ENCODE data around the gene OR2A5.
"Not testable (repeated sequence)": the region's sequence is repeated elsewhere in the genome, so short reads cannot be mapped to it uniquely, and the experiment has no call there.

The OR2A5 gene

DNA sequence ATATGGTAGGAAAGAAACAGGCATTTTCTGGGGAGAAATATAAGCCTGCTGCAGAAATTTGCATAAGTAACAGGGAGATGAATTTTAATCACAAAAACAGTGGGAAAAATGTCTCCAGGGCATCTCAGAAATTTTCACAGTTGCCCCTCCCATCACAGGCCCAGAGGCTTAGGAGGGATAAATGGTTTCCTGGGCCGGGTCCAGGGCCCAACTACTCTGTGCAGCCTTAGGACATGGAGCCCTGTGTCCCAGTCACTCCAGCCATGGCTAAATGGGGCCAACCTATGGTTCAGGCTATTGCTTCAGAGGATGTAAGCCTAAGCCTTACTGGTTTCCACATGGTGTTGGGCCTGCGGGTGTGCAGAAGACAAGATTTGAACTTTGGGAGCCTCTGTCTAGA lies 39.4 kb upstream of the OR2A5 start:
- TF ChIP-seq, protein P1, sequence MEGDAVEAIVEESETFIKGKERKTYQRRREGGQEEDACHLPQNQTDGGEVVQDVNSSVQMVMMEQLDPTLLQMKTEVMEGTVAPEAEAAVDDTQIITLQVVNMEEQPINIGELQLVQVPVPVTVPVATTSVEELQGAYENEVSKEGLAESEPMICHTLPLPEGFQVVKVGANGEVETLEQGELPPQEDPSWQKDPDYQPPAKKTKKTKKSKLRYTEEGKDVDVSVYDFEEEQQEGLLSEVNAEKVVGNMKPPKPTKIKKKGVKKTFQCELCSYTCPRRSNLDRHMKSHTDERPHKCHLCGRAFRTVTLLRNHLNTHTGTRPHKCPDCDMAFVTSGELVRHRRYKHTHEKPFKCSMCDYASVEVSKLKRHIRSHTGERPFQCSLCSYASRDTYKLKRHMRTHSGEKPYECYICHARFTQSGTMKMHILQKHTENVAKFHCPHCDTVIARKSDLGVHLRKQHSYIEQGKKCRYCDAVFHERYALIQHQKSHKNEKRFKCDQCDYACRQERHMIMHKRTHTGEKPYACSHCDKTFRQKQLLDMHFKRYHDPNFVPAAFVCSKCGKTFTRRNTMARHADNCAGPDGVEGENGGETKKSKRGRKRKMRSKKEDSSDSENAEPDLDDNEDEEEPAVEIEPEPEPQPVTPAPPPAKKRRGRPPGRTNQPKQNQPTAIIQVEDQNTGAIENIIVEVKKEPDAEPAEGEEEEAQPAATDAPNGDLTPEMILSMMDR (IDR thresholded peaks at IDR 0.05; ENCODE audit: borderline replicate concordance, insufficient read depth, low read depth, low read length), result no peak
- H3K4me3 ChIP-seq (ENCODE audit: low read depth, low read length), result no peak overlapping the region

DNA sequence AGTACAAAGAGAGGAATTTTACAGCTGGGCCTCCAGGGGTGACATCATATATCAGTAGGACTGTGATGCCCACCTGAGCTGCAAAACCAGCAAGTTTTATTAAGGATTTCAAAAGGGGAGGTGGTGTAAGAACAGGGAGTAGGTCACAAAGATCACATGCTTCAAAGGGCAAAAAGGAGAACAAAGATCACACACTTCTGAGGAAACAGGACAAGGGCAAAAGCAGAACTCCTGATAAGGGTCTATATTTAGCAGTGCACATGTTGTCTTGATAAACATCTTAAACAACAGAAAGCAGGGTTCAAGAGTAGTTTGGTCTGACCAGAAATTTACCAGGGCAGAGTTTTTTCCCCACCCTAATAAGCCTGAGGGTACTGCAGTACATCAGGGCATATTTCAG lies 38.7 kb upstream of the OR2A5 start:
- not testable (repeated sequence) for H3K4me3 ChIP-seq (ENCODE audit: low read depth, low read length)

DNA sequence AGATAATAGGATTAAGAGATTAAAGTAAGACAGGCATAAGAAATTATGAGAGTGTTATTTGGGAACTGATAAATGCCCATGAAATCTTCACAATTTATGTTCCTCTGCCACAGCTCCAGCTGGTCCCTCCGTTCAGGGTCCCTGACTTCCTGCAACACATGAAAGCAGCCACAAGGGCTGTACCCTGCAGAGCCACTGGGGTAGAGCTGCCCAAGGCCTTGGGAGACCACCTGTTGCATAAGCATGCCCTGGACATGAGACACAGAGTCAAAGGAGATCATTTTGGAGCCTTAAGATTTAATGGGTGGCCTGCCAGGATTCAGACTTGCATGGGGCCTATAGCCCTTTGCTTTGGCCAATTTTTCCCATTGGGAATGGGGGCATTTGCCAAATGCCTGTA lies 37.9 kb upstream of the OR2A5 start:
- H3K4me3 ChIP-seq (ENCODE audit: low read depth, low read length), result not testable (repeated sequence)

DNA sequence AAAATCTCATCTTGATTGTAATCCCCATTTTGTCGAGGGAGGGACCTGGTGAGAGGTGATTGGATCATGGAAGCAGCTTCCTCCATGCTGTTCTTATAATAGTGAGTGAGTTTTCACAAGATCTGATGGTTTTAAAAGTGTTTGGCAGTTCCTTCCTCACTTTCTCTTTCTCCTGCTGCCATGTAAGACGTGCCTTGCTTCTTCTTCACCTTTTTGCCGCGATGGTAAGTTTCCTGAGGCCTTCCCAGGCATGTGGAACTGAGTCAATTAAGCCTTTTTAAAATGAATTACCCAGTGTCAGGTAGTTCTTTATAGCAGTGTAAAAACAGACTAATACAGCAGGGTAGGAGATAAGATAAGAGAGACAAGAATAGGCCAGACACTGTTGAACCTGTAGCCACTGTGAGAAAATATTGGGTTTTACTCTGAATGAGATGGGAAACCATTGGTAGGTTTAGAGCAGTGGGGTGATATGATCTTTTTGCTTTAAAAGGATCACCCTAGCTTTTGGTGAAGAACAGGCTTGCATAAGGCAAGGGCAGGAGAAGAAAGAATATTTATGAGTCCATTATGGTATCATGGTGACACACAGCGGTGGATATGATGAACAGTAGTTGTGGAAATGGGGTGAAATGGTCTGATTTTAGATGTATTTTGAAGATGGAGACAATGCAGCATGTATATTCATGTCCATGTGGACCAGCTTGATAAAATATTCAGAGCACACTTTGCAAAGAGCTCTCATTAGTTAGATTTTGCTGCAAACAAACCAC lies 37.1 kb upstream of the OR2A5 start:
- TF ChIP-seq, protein P1 (IDR thresholded peaks at IDR 0.05; ENCODE audit: borderline replicate concordance, insufficient read depth, low read depth, low read length), result no peak
- no peak overlapping the region for H3K4me3 ChIP-seq (ENCODE audit: low read depth, low read length)

DNA sequence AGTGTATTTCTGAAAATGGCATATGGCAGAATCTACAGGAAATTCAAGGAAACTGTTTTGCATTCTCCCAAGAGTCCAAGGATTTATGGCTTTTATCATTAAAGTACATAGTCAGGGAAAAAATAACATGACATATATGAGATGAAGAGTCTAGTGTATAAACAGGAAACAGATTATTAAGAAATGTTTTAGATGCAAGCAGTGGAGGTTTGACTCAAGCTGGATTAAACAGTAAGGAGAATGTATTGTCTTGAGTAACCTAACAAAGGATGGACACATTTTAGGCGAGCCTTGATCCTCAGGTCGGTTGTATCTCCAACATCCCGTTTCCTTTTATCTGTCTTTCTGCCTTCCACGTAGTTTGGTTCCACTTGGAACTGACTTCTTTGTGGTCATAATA lies 30.7 kb upstream of the OR2A5 start:
- TF ChIP-seq, protein P1 (IDR thresholded peaks at IDR 0.05; ENCODE audit: borderline replicate concordance, insufficient read depth, low read depth, low read length), result no peak
- no peak overlapping the region for H3K4me3 ChIP-seq (ENCODE audit: low read depth, low read length)

GRCh38 chr7:144019457-144019856 lies 29.3 kb upstream of the OR2A5 start:
- no peak overlapping the region for H3K4me3 ChIP-seq (ENCODE audit: low read depth, low read length)
- TF ChIP-seq, protein P1 (IDR thresholded peaks at IDR 0.05; ENCODE audit: borderline replicate concordance, insufficient read depth, low read depth, low read length), result no peak

DNA sequence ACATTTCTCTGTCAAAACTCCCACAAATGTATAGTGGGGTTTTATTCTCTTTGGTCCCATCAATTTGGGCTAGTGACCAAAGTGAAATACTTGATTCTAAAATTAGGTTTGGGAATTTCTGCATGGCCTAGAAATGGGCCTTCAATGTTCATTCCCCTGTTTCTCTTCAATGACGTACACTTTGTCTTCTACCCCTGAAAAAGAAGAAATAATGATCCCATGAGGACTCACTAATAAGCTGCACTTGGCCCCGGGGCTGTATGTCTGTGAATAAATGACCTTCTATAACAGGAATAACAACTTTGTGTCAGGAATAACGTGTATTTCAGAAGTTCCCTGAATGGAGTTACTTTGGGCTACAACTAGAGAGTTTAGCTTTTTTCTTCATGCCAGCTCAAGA lies 28.4 kb upstream of the OR2A5 start:
- TF ChIP-seq, protein P1 (IDR thresholded peaks at IDR 0.05; ENCODE audit: borderline replicate concordance, insufficient read depth, low read depth, low read length), result no peak
- no peak overlapping the region for H3K4me3 ChIP-seq (ENCODE audit: low read depth, low read length)

DNA sequence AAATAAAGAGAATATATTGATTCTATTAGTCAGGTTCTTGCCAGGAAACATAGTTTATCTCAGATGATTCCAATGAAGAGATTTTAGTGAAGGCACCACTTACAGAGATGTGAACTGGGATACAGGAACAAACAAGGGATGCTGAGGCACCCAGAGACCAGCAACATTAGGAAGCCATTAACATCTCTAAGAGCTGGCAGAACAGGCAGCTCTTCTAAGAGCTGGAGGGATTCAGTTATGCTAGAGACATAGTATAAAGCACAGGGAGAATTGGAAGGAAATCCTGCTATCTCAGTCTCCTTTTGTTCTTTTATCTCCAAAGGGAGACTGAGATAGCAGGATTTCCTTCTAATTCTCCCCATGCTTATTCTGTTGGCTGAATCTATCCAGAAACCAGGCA lies 26.6 kb upstream of the OR2A5 start:
- H3K4me3 ChIP-seq (ENCODE audit: low read depth, low read length), result no peak overlapping the region
- TF ChIP-seq, protein P1 (IDR thresholded peaks at IDR 0.05; ENCODE audit: borderline replicate concordance, insufficient read depth, low read depth, low read length), result no peak

Measured in GM12875 (cell line).